GM18868 (cell line): ENCODE data around the gene RFX2.

Source experiments
- ATAC-seq: cut with Tn5 transposase; IDR thresholded peaks from one replicate; pipeline ENCODE4 v1.9.1; 2021; ENCODE audit warnings: mild to moderate bottlenecking, moderate library complexity; ENCODE audit not compliant: unreplicated experiment

Gene RFX2

GRCh38 chr19:6061376-6062130 is 48.7 kb downstream of the RFX2 start:
- no peak for ATAC-seq

GRCh38 chr19:6060600-6061375 is 49.5 kb downstream of the RFX2 start:
- ATAC-seq, result no peak

- no peak for ATAC-seq
These were observed 50.2 kb downstream of the RFX2 start for GRCh38 chr19:6059988-6060599.

- ATAC-seq, result no peak
These were observed 50.8 kb downstream of the RFX2 start for GRCh38 chr19:6059396-6059947.

- ATAC-seq, result no peak
These were observed 51.6 kb downstream of the RFX2 start for GRCh38 chr19:6058518-6059201.

GRCh38 chr19:6057651-6058517 is 52.4 kb downstream of the RFX2 start:
- ATAC-seq, result no peak

- no peak for ATAC-seq
These were observed 53.3 kb downstream of the RFX2 start for GRCh38 chr19:6056801-6057650.

GRCh38 chr19:6056282-6056741 is 54.0 kb downstream of the RFX2 start:
- ATAC-seq, result no peak

GRCh38 chr19:6055013-6055795 is 55.1 kb downstream of the RFX2 start:
- no peak for ATAC-seq

GRCh38 chr19:6048793-6049405 is 61.4 kb downstream of the RFX2 start:
- ATAC-seq, result no peak

GRCh38 chr19:6048348-6048747 is 62.0 kb downstream of the RFX2 start:
- no peak for ATAC-seq

- ATAC-seq, result no peak
These were observed 62.5 kb downstream of the RFX2 start for GRCh38 chr19:6047741-6048251.

GRCh38 chr19:6047256-6047655 is 63.0 kb downstream of the RFX2 start:
- ATAC-seq, result no peak

- no peak for ATAC-seq
These were observed 65.2 kb downstream of the RFX2 start for GRCh38 chr19:6045108-6045507.

GRCh38 chr19:6044056-6044805 is 66.1 kb downstream of the RFX2 start:
- no peak for ATAC-seq

- no peak for ATAC-seq
These were observed 67.2 kb downstream of the RFX2 start for GRCh38 chr19:6042776-6043726.
